AG20443 (cell line): ENCODE measurements around the gene HOPX.
"Not testable (repeated sequence)": the region's sequence is repeated elsewhere in the genome, so short reads cannot be mapped to it uniquely, and the experiment has no call there.

ENCODE experiments used
- DNase-seq: peaks from one replicate; pipeline ENCODE4 v3.0.0; 2012; ENCODE audit warnings: low spot score, mixed read lengths

The HOPX gene

DNA sequence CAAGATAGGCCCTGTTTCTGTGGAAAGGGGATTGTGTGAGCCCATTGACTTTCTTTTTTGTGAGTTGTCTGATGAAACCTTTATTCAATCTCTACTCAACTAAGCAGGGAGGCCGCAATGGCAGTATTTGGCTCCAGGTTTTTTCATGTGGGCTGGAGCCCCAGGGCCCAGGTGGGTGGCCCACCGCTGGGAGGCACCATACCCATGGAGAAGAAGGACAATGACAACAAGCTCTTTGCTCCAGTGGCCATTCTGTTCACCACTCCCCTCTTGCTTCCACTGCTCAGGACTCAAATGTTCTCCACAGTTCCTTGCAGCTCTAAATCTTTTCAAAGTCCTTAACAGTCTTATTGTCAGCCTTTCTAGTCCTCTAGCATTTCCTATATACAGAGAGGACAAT lies 54.1 kb downstream of the HOPX start:
- DNase-seq = no peak

DNA sequence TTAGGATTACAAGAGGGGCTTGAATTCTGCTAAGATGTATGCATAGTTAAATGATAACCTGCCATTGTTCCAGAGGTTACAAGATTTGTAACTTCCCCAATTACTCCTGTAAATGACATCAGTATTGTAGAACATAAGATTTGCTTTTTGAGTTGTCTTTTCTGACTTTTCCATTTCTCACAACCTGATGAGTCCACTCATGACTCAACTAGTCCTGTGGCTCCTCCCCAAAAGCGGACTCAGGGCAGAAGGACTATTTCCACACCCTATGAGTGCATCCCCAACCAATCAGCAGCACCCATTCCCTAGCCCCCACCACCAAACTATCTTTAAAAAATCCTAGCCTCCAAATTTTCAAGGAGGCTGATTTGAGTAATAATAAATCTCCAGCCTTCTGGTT lies 54.7 kb downstream of the HOPX start:
- DNase-seq = no peak

DNA sequence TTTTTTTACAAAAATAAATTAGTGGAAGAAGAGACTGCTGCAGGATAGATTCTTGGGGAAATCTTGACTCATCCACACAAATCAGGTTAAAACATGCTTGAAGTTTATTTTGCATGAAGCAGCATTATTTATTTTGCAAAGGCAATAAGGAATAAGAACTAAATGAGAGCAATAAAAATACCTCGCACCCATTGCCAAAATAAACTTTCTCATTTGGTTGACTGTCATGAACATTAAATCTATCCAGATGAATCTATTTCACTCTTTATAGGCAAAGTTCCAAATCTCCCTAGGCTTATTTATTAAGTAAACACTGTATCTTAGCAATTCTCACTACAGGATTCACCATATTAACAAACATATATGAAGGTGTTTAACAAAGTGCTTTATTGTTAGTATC lies 58.9 kb downstream of the HOPX start:
- no peak for DNase-seq

DNA sequence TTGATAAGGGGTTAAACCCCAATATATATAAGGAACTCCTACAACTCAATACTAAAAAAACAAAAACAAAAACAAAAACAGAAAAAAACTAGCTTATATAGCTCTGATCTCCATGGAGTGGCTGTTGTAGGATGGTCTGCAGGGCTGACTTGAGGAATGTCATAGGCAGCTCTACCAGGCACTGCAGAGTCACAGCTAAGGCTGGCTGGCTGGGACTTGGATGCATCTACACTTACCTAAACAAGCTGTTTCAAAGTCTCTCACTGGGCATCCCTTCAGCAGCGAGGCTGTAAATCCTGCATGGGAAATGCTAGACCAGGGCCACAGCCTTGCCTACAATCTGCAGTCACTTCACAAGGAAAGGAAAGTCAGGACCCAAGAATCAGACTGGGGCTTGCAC lies 61.3 kb downstream of the HOPX start:
- no peak for DNase-seq

DNA sequence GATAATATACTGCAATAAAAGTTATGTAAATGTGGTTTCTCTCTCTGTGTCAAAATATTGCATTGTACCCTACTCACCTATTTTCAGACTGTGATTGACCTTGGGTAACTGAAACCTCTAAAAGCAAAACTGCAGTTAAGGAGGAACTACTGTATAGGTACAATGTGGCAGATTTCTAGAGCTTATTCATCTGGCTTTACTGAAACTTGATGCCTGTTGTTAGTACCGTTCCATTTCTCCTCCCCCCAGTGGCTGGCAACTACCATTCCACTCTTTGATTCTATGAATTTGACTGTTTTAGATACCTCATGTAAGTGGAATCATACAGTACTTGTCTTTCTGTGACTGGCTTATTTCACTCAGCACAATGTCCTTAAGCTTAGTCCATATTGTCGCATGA lies 61.9 kb downstream of the HOPX start:
- no peak for DNase-seq

DNA sequence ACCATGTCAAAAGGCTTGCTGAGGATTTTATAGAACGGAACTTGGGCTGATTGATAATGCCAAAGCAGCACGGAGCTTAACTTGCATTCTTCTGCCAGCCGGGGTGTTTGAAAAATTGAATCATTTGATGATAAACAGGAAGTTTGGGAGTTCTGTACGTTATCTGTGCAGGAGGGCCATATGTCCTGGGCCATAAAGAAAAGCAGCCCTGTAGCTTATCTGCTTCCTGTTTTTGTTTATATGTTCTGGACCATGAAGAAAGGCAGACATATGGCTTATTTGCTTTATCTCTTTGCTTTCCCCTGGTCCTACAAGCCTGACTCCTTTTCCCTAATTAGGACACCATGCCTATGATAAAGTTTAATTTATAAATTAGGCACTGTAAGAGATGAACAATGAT lies 62.4 kb downstream of the HOPX start:
- no peak for DNase-seq

DNA sequence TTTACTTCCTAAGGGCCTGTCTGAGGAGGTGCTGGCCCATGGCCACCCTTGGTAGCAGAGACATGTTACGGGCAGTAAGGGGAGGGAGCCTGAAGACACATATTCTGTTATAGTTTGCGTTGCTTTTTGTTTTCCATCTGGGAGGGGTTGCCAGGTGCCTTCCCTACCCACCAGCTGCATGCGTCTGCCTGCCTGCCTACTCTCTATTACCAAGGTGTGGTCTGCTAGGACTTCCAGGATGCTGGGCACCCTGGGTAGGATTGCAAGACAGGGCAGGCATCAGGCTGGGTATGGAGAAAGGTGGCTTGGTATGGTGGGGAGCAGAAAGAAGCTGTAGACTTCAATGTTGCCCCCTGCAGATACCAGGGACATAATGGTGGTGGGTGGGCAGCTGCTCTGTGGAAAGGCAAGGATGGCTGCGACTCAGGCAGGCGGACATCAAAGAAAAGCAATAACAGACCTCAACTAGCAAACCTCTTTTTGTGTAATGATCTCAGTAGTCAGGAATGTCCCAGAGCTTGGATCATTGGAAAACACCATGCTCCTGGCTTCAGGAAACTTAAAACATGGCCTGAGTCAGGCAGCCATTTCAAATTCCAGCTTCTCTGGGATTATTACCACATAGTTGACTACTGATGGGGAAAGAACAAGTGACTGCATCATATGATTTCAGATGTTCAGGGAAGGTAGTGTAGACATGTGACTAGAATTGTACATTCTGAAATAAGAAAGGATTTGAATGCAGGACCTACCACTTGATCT lies 67.8 kb downstream of the HOPX start:
- DNase-seq = peak; percentile 31

DNA sequence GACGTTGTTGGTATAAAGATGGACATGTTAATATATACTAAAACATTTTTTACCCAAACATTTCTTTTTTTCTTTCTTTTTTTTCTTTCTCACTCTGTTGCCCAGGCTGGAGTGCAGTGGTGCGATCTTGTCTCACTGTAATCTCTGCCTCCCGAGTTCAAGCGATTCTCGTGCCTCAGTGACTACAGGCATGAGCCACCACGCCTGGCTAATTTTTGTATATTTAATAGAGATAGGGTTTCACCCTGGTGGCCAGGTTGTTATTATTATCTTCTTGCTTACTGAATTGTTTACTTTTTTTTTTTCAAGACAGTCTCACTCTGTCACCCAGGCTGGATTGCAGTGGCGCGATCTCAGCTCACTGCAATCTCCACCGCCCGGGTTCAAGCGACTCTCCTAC lies 68.8 kb downstream of the HOPX start:
- DNase-seq = no peak

DNA sequence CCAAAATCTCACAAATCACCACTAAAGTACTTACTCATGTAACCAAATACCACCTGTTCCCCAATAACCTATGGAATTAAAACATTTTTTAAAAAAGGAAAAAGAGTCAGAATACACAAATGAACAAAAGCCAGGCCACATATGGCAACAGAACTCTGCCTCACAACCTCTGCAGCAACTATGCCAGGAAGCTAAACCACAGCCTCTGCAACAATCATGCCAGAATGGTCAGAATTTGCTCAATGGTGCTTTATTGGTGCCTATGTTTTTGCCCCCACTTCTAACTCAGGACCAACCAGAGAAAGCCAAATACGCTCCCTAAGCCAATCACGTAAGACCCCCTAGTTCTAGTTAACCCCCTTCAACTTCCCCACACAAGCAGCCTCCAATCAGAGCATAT lies 69.6 kb downstream of the HOPX start:
- peak; percentile 22 for DNase-seq

DNA sequence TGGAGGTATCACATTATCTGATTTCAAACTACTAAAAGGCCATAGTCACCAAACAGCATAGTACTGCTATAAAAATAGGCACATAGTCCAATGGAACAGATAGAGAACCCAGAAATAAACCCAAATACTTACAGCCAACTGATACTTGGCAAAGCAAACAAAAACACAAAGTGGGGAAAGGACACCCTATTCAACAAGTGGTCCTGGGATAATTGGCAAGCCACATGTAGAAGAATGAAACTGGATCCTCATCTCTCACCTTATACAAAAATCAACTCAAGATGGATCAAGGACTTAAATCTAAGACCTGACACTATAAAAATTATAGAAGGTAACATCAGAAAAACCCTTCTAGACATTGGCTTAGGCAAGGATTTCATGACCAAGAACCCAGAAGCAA lies 70.9 kb downstream of the HOPX start:
- not testable (repeated sequence) for DNase-seq

DNA sequence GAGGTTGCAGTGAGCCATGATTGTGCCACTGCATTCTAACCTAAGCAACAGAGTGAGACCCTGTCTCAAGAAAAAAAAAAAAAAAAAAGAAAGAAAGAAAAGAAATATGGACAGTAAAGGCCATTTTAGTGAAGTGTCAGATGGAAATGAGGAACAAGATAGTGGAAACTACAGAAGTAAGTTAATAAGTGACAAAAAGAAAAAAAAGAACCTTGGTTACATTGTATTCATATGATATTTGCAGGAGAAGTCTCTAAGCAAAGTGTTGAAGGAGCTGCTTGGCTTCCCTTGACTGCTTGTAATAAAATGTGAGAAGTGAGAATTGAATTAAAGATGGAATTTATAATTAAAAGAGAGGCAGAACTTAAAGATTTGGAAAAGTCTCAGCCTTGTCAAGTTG lies 73.2 kb downstream of the HOPX start:
- DNase-seq = no peak

DNA sequence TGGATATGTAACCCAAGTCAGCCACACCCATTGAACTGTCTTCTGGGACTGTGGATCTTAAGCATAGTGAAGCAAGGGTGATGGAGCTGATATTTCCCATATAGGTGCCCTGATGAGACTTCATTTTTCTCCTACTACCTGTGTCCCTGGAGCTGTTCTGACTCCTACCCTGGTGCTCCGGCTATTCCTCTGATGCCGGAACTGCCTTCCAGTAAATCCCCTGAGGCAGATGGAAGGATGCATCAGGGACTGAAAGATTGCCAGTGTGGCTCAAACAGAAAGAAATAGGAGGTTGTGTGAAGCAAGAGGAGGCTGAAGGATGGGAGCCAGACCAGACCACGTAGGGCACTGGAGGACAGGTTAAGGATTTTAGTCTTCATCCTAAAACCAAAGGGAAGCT lies 74.7 kb downstream of the HOPX start:
- no peak for DNase-seq

DNA sequence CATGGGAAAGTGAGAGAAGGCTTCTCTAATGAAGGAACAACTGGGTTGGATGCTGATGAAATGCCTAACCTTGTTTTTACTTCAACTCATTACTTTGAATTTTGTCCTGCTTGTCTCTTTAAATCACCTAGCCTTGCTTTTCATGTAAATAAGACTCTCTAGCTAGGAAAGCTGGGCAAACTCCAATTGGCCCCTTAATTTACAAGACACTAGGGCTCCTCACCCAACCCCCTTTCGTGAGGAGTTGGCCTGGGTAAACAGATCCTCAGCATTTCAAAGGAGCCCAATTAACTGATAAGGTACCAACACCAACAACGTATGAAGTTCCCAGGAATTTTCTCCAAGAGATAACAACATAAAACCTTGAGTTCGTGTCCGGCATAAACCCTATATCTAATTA lies 75.6 kb downstream of the HOPX start:
- DNase-seq = not testable (repeated sequence)

DNA sequence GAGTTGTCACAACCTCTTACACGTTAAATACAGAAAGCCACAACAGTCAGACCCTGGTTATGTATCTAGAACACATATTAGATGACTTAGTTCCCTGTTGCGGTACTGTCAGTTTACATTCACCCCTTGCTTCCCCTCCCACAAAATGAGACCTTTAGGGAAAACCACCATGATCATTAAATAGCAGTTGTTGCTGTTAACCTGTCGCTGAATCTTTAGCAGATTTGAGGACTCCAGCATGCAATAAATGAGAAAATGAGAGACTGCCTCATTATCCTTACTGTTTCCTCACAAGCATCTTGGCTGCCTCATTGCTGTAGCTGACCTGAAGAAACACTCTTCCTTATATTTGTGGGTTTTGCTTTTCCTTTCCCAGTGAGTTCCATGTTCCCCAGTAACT lies 77.8 kb downstream of the HOPX start:
- no peak for DNase-seq
